Nephron progenitor cell (in vitro differentiated cells): ENCODE measurements around the gene DEDD.

Source experiments
- DNase-seq: peaks from one replicate; pipeline ENCODE4 v3.0.0; 2021
- H3K27ac Mint-ChIP-seq: 2 replicates; pipeline ENCODE4 v1.8.0; 2021; ENCODE audit warnings: mild to moderate bottlenecking, moderate library complexity, mixed read lengths
- H3K27me3 Mint-ChIP-seq: 2 replicates; pipeline ENCODE4 v1.8.0; 2021; ENCODE audit warnings: mild to moderate bottlenecking, low read depth, mixed read lengths; ENCODE audit not compliant: poor library complexity
- H3K36me3 Mint-ChIP-seq: 2 replicates; pipeline ENCODE4 v1.8.0; 2021; ENCODE audit warnings: low read depth, mixed read lengths
- H3K4me1 Mint-ChIP-seq: 2 replicates; pipeline ENCODE4 v1.8.0; 2021; ENCODE audit warnings: mixed read lengths
- H3K4me3 Mint-ChIP-seq: 2 replicates; pipeline ENCODE4 v1.8.0; 2021; ENCODE audit warnings: mild to moderate bottlenecking, moderate library complexity, mixed read lengths
- H3K9me3 Mint-ChIP-seq: 2 replicates; pipeline ENCODE4 v1.8.0; 2021; ENCODE audit warnings: mild to moderate bottlenecking, moderate library complexity, mixed read lengths
- TF ChIP-seq, protein P1 (sequence below): fragments of 200-600 bp; sonication (generic); IDR thresholded peaks from 2 replicates; pipeline ENCODE4 v1.5.0; 2021; ENCODE audit warnings: antibody characterized with exemption

The DEDD gene

DNA sequence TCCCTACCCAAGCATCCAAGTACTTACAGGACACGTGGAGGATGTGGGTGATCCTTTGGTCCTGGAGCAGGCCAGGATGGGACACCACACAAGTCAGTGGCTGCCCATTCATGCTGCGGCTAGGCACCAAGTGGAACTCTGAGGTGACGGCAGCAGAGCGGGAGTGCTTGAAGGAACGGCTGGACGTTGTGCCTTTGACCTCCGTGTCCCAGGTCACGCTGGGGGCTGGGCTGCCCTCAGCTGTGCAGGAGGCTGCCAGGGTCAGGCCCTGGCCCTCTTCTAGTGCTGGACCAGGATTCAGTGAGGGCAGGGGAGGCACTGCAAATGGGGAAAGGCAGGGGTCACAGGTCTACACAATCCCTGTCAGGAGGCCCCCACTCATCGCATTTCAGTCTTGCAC lies 55.0 kb downstream of the DEDD start:
- H3K27me3 Mint-ChIP-seq, result peaks cover 9% of the 10 kb centered on the region
- no peak overlapping the region for H3K27ac Mint-ChIP-seq
- no peaks in the 10 kb centered on the region for H3K36me3 Mint-ChIP-seq
- TF ChIP-seq, protein P1, sequence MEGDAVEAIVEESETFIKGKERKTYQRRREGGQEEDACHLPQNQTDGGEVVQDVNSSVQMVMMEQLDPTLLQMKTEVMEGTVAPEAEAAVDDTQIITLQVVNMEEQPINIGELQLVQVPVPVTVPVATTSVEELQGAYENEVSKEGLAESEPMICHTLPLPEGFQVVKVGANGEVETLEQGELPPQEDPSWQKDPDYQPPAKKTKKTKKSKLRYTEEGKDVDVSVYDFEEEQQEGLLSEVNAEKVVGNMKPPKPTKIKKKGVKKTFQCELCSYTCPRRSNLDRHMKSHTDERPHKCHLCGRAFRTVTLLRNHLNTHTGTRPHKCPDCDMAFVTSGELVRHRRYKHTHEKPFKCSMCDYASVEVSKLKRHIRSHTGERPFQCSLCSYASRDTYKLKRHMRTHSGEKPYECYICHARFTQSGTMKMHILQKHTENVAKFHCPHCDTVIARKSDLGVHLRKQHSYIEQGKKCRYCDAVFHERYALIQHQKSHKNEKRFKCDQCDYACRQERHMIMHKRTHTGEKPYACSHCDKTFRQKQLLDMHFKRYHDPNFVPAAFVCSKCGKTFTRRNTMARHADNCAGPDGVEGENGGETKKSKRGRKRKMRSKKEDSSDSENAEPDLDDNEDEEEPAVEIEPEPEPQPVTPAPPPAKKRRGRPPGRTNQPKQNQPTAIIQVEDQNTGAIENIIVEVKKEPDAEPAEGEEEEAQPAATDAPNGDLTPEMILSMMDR, result no peak
- peaks cover 28% of the 10 kb centered on the region for H3K4me1 Mint-ChIP-seq
- H3K4me3 Mint-ChIP-seq, result no peak overlapping the region
- DNase-seq, result no peak
- no peaks in the 10 kb centered on the region for H3K9me3 Mint-ChIP-seq

DNA sequence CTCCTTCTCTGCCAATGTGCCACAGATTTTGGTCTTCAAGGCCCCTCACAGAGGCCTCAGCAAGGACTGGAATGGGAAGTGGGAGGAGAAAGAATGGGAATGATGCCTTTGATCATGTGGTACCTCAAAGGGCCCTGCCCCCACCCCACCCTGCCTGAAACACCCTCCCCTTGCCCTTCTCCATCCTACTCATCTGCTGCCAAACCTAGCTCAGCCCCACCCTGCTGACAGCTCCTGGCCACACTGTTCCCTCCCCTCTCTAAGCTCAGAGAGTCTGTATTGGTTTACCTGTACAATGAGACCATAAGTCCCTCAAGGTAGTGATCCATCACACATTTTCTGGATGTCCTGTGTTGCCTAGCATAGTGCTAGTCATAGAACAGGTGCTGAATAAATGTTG lies 56.1 kb downstream of the DEDD start:
- TF ChIP-seq, protein P1, result no peak
- Mint-ChIP-seq H3K4me1 (peaks cover 33% of the 10 kb centered on the region), H3K27ac (no peak overlapping the region), H3K36me3 (no peaks in the 10 kb centered on the region), H3K4me3 (no peak overlapping the region), H3K9me3 (no peaks in the 10 kb centered on the region), H3K27me3 (peaks cover 9% of the 10 kb centered on the region)
- DNase-seq, result no peak

DNA sequence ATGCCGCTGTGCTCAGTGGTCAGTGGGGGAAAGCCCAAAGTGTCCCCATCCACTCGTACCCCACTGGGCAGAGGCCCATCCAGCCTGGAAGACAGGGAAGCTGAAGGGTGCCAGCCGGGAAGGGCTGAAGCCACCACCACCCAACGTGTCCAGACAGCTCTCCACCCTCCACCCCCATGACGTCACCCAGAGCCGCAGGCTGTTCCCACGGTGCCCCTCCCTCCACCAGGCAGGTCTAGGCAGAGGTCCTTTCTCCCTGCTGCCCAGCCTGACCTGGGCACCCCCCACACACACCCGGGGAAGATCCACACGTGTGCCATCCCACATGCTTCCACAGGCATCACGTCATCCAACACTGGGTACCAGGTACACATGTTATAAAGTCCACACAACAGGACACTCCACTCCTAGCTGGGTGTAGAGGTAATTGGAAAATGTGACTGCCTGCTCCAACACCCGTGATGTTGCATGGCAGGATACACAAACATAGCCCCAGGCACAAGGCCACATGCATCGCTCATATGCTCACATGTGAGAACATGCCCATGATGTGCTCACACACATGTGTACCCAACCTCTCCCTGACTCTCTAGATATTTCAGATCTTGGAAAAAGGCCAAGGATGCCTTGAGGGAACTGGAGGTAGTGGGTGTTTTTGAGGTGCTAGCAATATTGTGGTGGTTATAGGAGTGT lies 57.6 kb downstream of the DEDD start:
- DNase-seq, result no peak
- Mint-ChIP-seq H3K27me3 (peaks cover 9% of the 10 kb centered on the region), H3K36me3 (no peaks in the 10 kb centered on the region), H3K4me1 (peaks cover 24% of the 10 kb centered on the region), H3K27ac (peak overlapping the region; percentile 60), H3K4me3 (no peak overlapping the region), H3K9me3 (no peaks in the 10 kb centered on the region)
- TF ChIP-seq, protein P1, result no peak

DNA sequence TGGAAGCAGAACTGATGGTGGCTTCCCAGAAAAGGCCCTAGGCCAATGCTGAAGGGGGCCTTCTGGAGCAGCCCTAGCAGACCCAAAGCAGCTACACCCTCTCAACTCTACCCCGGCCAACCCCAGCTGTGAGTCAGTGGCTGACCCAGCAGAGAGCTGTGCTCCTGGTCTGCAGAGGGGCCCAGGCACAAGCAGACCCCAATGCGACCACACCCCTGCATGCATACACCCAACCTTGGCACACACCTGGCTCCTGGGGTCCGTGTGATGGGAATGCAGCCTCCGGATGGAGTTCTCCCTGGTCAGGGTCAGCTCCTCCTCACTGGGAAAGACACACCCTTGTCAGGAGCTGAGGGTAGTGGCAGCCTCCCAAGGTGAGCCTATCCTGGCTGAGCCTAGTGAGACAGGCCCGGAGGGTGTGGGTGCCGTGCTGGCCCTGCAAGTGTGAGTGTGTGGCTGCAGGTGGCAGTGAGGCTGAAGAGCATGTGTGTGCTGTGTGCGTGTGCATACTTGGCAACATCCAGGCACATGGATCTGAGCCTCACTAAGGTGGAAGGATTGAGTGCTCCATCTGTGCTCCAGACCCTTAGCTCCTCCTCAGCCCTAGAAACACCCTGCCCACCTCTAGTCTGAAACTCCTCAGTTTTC lies 58.9 kb downstream of the DEDD start:
- Mint-ChIP-seq H3K27me3 (peaks cover 9% of the 10 kb centered on the region), H3K4me1 (peaks cover 31% of the 10 kb centered on the region), H3K27ac (no peak overlapping the region), H3K36me3 (no peaks in the 10 kb centered on the region), H3K9me3 (no peaks in the 10 kb centered on the region), H3K4me3 (no peak overlapping the region)
- DNase-seq, result no peak
- TF ChIP-seq, protein P1, result no peak

DNA sequence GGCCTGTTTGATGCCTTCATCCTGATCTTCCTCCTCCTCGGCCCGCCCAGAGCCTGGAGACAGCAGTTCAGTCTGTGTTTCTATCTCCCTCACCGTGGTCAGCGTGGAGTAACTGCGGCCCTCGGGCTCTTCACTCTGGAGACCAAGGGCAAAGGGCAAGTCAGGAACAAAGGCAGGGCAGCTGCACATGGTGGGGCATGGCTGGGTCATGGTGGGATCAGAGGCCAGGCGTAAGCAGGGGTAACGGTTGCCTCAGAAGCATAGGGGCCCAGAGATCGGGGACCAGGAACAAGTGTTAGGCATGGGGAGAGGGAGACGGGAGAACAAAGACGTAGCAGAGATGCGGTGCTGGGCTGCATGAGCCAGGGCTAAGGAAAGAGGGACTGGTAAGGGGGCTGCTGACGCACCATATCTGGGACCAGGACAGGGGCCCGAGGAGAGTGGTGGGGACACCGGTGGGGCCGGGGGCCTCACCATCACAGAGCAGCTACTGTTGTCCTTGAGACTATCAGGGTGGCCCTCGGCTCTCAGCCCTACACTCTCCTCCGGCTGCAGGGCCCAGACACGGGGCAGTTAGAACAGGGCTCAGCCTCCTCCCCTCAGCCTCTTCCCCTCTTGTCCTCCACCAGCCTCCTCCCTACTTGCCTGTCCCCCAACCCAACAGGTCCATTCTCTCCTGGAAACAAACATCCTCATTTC lies 59.6 kb downstream of the DEDD start:
- no peak for DNase-seq
- TF ChIP-seq, protein P1, result no peak
- Mint-ChIP-seq H3K36me3 (no peaks in the 10 kb centered on the region), H3K4me3 (no peak overlapping the region), H3K27ac (no peak overlapping the region), H3K27me3 (peaks cover 10% of the 10 kb centered on the region), H3K9me3 (no peaks in the 10 kb centered on the region), H3K4me1 (peaks cover 34% of the 10 kb centered on the region)
